HEK293 (cell line): ENCODE data around the gene PRKAG2.

Experiments used
- CTCF ChIA-PET: fragments of 350-600 bp; formaldehyde crosslinking; extraction: SDS; loops from one replicate; lab custom pipeline; 2021; ENCODE audit warnings: antibody characterized with exemption; lab: Yijun Ruan, JAX
- POLR2A ChIA-PET: fragments of 300-600 bp; formaldehyde crosslinking; extraction: SDS; loops from one replicate; lab custom pipeline; 2020; ENCODE audit warnings: antibody characterized with exemption, inconsistent platforms; lab: Yijun Ruan, JAX
- H3K27ac ChIP-seq: fragments of 200-500 bp; sonication (Bioruptor generic); 2 replicates; pipeline ENCODE4 v1.5.1; 2014; ENCODE audit warnings: low read depth, low read length, control low read depth, inconsistent platforms; ENCODE audit errors: extremely low read depth
- H3K36me3 ChIP-seq, 2 experiments: fragments of 200-500 bp in 1 of 2; sonication (Bioruptor generic) in 1 of 2; 1 replicate in 1 of 2; 2 replicates in 1 of 2; pipeline ENCODE4 v1.5.1; 2014 to 2017; ENCODE audit warnings: inconsistent platforms in 2 of 2, low read length in 2 of 2; ENCODE audit not compliant: control insufficient read depth in 2 of 2, insufficient read depth in 1 of 2
- H3K4me1 ChIP-seq: fragments of 200-500 bp; sonication (Bioruptor generic); 2 replicates; pipeline ENCODE4 v1.5.1; 2014; ENCODE audit warnings: mild to moderate bottlenecking, low read length, inconsistent platforms; ENCODE audit not compliant: control insufficient read depth, insufficient read depth
- H3K4me3 ChIP-seq: 2 replicates; pipeline ENCODE4 v1.5.1; 2011; ENCODE audit warnings: low read depth, mild to moderate bottlenecking, control low read depth, low read length, moderate library complexity
- H3K9me3 ChIP-seq: fragments of 200-500 bp; sonication (Bioruptor generic); 2 replicates; pipeline ENCODE4 v1.5.1; 2014; ENCODE audit warnings: low read depth, low read length, inconsistent platforms; ENCODE audit not compliant: control insufficient read depth, insufficient read depth
- AEBP2 ChIP-seq: fragments of 450-650 bp; formaldehyde crosslinking; IDR thresholded peaks from 2 replicates; pipeline ENCODE4 v1.5.1; 2016; ENCODE audit warnings: missing biosample characterization, missing genetic modification characterization, borderline replicate concordance
- IKZF3 ChIP-seq: fragments of 450-650 bp; IDR thresholded peaks from 2 replicates; pipeline ENCODE4 v1.5.0; 2018; ENCODE audit warnings: missing biosample characterization, mild to moderate bottlenecking, missing genetic modification characterization, moderate library complexity
- KLF10 ChIP-seq: fragments of 450-650 bp; IDR thresholded peaks from 2 replicates; pipeline ENCODE4 v1.5.1; 2018; ENCODE audit warnings: missing biosample characterization, mild to moderate bottlenecking, missing genetic modification characterization
- TSHZ1 ChIP-seq: fragments of 450-650 bp; formaldehyde crosslinking; IDR thresholded peaks from 2 replicates; pipeline ENCODE4 v1.5.1; 2016; ENCODE audit warnings: missing biosample characterization, missing genetic modification characterization, borderline replicate concordance
- WT1 ChIP-seq: fragments of 450-650 bp; formaldehyde crosslinking; IDR thresholded peaks from 2 replicates; pipeline ENCODE4 v1.5.1; 2016; ENCODE audit warnings: missing biosample characterization, missing genetic modification characterization
- ZBTB20 ChIP-seq: fragments of 450-650 bp; formaldehyde crosslinking; IDR thresholded peaks from 2 replicates; pipeline ENCODE4 v1.5.1; 2016; ENCODE audit warnings: missing biosample characterization, missing genetic modification characterization
- ZNF10 ChIP-seq: fragments of 450-650 bp; formaldehyde crosslinking; IDR thresholded peaks from 2 replicates; pipeline ENCODE4 v1.5.1; 2017; ENCODE audit warnings: missing biosample characterization, missing genetic modification characterization
- ZNF350 ChIP-seq: fragments of 450-650 bp; formaldehyde crosslinking; IDR thresholded peaks from 2 replicates; pipeline ENCODE4 v1.5.0; 2017; ENCODE audit warnings: missing biosample characterization, mild to moderate bottlenecking, missing genetic modification characterization
- ZNF571 ChIP-seq: fragments of 450-650 bp; formaldehyde crosslinking; IDR thresholded peaks from 2 replicates; pipeline ENCODE4 v1.5.0; 2017; ENCODE audit warnings: missing biosample characterization, missing genetic modification characterization
- ZNF639 ChIP-seq: fragments of 450-650 bp; formaldehyde crosslinking; IDR thresholded peaks from 2 replicates; pipeline ENCODE4 v1.5.1; 2016; ENCODE audit warnings: missing biosample characterization, missing genetic modification characterization
- ZNF791 ChIP-seq: fragments of 450-650 bp; formaldehyde crosslinking; IDR thresholded peaks from 2 replicates; pipeline ENCODE4 v1.5.1; 2016; ENCODE audit warnings: missing biosample characterization, missing genetic modification characterization
- ZSCAN16 ChIP-seq: fragments of 450-650 bp; formaldehyde crosslinking; IDR thresholded peaks from 2 replicates; pipeline ENCODE4 v1.5.1; 2016; ENCODE audit warnings: missing biosample characterization, missing genetic modification characterization
- TF ChIP-seq, protein P1 (sequence below): fragments of 450-650 bp; formaldehyde crosslinking; IDR thresholded peaks from 2 replicates; pipeline ENCODE4 v1.5.1; 2016; ENCODE audit warnings: missing biosample characterization, missing genetic modification characterization

Gene PRKAG2

DNA sequence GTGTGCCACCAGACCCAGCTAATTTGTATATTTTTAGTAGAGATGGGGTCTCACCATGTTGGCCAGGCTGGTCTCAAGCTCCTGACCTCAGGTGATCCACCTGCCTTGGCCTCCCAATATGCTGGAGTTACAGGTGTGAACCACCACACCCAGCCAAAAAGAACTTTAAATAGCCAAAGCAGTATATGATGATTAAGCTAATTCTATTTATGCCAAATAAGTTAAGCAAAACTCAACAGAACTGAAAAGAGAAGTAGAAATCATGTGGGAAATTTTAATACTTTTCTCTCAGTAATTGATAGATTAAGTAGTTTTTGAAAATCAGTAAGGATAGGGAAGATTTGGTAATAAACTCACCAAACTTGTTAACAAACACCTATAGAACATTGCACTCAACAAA is 332.7 kb downstream of the PRKAG2 start:
- no peak overlapping the region for H3K27ac ChIP-seq
- H3K36me3 ChIP-seq, result no peaks in the 10 kb centered on the region
- no peak overlapping the region for H3K4me3 ChIP-seq
- POLR2A ChIA-PET, result no interaction called here
- TF ChIP-seq WT1 (tag by site-specific recombination) (no peak), ZSCAN16 (tag by site-specific recombination) (no peak), TSHZ1 (tag by site-specific recombination) (no peak), KLF10 (tag by site-specific recombination) (no peak), ZNF639 (tag by site-specific recombination) (no peak), IKZF3 (tag by site-specific recombination) (no peak), ZNF571 (tag by site-specific recombination) (no peak), ZNF791 (tag by site-specific recombination) (no peak), ZNF350 (no peak)
- TF ChIP-seq, protein P1, sequence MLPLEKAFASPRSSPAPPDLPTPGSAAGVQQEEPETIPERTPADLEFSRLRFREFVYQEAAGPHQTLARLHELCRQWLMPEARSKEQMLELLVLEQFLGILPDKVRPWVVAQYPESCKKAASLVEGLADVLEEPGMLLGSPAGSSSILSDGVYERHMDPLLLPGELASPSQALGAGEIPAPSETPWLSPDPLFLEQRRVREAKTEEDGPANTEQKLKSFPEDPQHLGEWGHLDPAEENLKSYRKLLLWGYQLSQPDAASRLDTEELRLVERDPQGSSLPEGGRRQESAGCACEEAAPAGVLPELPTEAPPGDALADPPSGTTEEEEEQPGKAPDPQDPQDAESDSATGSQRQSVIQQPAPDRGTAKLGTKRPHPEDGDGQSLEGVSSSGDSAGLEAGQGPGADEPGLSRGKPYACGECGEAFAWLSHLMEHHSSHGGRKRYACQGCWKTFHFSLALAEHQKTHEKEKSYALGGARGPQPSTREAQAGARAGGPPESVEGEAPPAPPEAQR (tag by site-specific recombination), result no peak
- no peaks in the 10 kb centered on the region for H3K9me3 ChIP-seq
- CTCF ChIA-PET, result interaction anchor here (0.7 kb wide), 1 partner anchor 33 kb away, joined by 3 read pairs; no protein-coding TSS in a partner anchor
- no peaks in the 10 kb centered on the region for H3K4me1 ChIP-seq

DNA sequence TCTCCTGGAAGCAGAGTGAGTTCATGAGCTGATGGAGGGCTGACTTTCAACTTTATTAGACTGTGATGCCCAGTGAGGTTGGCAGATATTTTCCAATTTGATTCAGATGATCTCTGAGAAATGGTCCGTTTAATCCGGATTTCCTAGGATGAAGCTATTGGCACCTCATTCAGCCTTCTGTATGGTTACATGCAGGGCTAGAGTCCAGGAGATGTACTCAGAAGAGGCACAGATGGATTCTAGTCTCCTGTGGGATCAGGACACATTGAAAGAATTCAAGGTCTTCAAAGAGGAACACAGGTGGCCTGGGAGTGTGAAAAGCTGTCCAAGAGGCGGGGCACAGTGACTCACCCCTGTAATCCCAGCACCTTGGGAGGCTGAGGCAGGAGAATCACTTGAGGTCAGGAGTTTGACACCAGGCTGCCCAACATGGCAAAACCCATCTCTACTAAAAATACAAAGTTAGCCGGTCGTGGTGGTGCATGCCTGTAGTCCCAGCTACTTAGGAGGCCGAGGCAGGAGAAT is 334.2 kb downstream of the PRKAG2 start:
- no peak for TF ChIP-seq ZBTB20 (tag by site-specific recombination)
- TF ChIP-seq AEBP2 (tag by site-specific recombination), result no peak
- TF ChIP-seq ZNF10, result no peak
- H3K36me3 ChIP-seq, result no peaks in the 10 kb centered on the region
- no peaks in the 10 kb centered on the region for H3K9me3 ChIP-seq
- ChIA-PET CTCF (interaction anchor here (0.6 kb wide), 1 partner anchor 1322 kb away, joined by 3 read pairs; no protein-coding TSS in a partner anchor), POLR2A (no interaction called here)
- no peak overlapping the region for H3K27ac ChIP-seq
- no peak overlapping the region for H3K4me3 ChIP-seq
- H3K4me1 ChIP-seq, result no peaks in the 10 kb centered on the region
